DLD1 (cell line): ENCODE results near the gene ADARB1.

ENCODE experiments used
- in situ Hi-C: cut with HindIII; loops from 2 replicates; pipeline ENCODE4 v1.10.0; 2017; ENCODE audit warnings: low sequenced_read_pairs

The ADARB1 gene

GRCh38 chr21:45146306-45146705 is 71.9 kb downstream of the ADARB1 start:
- in situ Hi-C loops, result loop anchor here (25.0 kb wide), 2 partner anchors 191 to 316 kb away; no protein-coding TSS in a partner anchor

DNA sequence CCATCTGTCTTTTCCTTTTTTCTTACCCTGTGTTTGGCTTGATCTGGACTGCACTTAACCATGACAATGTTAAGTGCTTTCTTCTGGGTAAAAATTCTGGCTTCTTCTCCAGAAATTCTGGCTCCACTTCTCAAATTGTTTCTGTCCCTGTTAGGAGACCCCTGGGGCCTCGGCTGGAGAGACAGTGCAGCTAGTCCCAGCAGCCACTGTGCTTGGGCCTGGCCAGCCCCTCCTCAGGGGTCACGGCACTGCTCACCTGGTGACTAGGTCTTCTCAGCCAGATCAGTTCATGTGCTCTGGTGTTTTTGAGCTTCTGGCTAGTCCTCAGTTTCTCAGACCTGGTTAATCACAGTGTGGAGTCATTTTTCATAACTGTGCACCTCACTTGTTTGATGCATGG is 72.4 kb downstream of the ADARB1 start:
- in situ Hi-C loops, result loop anchor here (25.0 kb wide), 2 partner anchors 190 to 316 kb away; no protein-coding TSS in a partner anchor

DNA sequence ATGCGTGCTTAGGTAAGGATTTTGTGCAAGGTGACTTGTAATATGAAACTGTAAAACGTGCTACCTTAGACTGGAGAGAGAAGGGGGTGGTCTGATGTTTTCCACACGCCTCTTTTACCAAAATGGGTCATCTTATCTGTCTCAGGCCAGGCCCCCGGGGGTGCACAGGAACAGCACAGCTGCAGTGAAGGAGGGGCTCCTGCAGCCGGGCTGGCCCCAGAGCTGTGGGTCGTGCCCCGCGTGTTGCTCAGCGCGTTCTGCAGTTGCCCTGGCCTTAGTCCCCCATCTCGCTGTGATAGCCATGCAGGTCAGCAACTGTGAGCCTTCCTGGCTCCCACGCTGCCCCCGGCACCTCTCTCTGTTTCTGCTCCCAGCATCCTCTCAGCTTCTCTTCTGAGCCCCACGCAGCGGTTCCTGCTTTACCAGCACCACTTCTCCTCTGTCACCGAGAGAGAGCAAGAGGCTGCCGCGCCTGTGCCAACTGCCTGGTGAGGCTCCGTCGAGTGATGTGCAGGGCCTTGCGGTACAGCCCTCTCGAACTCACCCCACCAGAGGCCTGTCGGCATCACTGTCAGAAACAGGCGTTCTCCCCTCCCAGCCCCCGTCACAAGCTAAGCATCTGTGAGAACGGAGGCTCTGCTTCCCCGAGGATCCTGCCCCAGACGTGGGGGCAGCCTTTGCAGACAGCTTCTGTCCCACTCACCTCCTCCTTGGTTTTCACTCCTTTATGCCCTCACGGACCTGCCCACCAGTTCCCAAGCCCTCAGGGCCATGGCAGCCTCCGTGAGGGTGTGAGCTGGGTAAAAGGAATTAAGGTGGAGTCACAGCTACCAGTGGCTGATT is 73.3 kb downstream of the ADARB1 start:
- in situ Hi-C loops, result loop anchor here (25.0 kb wide), 2 partner anchors 190 to 315 kb away; no protein-coding TSS in a partner anchor

DNA sequence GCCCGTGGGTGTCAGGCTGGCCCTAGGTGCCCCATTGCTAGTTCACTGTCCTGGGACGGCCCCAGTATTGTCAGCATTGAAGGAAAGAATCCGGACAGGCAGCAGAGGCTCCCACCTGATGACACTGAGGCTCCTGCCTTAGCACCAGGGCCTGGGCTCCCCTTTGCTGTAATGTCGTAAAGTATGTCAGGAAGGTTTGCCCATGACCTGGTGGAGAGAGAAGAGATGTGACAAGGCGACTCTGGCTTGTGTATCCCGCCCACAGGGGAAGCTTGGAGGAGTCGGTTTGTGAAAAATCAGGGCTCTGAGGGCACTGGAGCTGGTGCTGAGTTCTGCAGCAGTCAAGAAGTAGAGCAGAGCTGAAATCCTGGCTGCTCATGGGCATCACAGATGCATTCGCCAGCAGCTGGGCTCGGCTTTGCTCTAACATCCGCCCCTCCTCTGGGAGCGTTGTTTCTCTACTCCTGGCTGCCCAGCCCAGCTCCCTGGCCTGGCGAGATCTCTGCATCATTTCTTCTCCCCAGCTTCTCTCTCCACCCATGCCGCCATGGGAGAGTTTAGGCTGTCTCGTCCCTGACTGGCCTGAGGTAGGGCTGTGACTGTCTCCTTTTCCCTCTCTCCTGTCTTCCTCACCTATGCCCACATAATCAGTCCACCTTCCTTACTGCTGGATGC is 74.1 kb downstream of the ADARB1 start:
- in situ Hi-C loops, result loop anchor here (25.0 kb wide), 2 partner anchors 189 to 314 kb away; no protein-coding TSS in a partner anchor

DNA sequence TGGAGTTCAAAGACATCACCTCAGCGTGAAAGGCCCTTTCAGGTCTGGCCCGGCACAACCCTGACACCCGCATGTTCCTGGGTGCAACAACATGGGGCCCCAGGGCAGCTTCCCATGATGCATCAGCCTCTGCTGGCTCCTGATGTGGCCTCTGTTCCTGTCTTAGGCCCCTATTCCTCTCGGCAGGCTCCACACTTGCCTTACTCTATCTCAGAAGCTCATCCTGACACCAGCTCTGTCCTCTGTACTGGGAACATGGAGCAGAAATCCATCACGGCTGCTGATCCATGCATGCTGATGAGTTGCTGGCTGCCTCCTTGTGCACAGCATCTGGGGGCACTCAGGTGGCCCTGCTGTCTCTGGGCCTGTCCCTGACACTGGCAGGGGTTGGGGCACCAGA is 74.6 kb downstream of the ADARB1 start:
- in situ Hi-C loops, result loop anchor here (25.0 kb wide), 2 partner anchors 188 to 313 kb away; no protein-coding TSS in a partner anchor

- in situ Hi-C loops, result no loop called here
These were observed 76.3 kb downstream of the ADARB1 start for GRCh38 chr21:45150638-45151131.

- in situ Hi-C loops, result no loop called here
These were observed 77.2 kb downstream of the ADARB1 start for GRCh38 chr21:45151445-45152160.

DNA sequence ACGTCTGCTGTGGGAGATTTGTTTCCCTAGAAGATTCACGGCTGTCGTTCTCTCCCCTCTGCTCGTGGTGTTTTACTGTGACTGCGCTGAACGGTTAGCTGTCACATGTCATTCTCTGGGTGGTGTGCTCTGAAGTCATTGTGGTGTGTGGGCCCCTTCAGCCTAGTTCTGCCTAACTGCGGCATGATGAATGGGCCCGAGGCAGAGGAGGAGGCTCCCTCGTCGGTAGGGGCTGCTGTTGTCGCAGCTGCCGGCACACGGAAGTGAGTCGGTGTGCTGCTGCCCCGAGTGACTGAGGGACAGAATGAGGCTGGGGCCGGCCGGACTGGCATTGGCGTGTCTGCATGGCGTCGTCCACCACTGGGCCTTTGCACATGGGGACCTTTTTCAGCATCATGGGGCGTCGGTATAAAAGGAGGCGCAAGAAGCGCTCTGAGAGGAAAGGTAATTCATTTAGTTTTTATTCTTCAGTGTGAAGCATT is 77.9 kb downstream of the ADARB1 start:
- in situ Hi-C loops, result no loop called here

GRCh38 chr21:45153358-45154318 is 79.3 kb downstream of the ADARB1 start:
- in situ Hi-C loops, result no loop called here

DNA sequence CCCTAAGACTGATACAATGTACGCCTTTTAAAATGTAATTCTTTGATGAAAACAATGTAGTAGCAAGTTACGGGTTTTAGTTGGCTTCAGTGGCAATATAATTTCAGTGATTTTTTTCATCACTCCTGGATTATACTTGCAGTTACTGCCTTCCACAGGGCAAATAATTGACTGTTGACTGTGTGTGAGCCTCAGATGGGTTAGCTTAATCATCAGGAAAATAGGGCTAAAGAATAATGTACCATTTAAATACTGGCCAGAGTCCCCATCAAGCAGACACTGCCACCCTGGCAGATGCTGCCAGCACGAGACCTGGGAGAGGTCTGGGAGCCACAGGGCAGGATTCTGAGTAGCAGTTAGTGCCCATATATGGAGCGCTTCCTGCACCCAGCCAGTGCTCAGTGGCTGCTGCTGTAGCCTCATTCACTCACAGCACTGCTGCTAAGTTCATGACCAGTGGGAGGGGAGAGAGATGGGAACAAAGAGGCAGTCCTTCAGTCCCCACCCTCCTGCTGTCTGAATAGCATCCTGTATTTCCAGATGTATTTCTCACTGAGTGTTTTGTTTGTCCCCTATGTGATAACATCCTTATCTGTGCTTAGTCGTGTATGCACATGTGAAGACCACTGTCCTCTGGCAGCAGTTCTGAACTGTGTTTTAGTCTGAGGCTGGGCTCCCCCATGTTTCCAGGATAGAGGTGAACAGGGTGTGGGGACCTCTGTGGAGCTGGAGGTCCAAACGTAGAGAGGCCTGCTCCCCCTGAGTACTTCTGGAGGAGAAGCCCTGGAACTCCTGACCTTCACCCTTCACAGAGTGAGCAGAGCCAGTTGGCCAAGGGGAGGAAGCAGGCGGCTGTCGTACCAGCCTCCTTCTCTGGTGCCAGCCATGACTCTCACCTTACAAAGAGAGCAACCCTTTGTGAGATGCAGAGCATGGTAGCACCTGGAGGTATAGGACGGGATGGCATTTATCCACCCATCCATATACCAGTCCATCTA is 80.4 kb downstream of the ADARB1 start:
- in situ Hi-C loops, result no loop called here

DNA sequence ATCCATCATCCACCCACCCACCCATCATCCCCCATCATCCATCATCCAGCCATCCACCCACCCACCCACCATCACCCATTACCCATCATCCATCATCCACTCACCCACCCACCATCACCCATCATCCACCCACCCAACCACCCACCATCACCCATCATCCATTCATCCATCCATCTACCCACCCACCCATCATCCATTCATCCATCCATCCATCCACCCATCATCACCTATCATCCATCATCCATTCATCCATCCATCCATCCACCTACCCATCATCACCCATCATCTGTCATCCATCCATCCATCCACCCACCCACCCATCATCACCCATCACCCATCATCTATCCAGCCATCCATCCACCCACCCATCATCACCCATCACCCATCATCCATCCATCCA is 81.5 kb downstream of the ADARB1 start:
- in situ Hi-C loops, result no loop called here

- in situ Hi-C loops, result no loop called here
These were observed 82.1 kb downstream of the ADARB1 start for GRCh38 chr21:45156459-45156858.

GRCh38 chr21:45157932-45158331 is 83.6 kb downstream of the ADARB1 start:
- in situ Hi-C loops, result no loop called here

GRCh38 chr21:45158491-45159423 is 84.4 kb downstream of the ADARB1 start:
- in situ Hi-C loops, result no loop called here

- in situ Hi-C loops, result no loop called here
These were observed 85.8 kb downstream of the ADARB1 start for GRCh38 chr21:45160198-45160597.

GRCh38 chr21:45161038-45161945 is 86.9 kb downstream of the ADARB1 start:
- in situ Hi-C loops, result no loop called here
